ENCODE results near the gene PHETA2. TPM values are rescaled to one million over a fixed set of nuclear protein-coding genes. Genes with fewer than 3 reads are reported as not detected.

PHETA2 gene
- total and polyA plus RNA-seq, 2 of the 13 experiments (the other 11 are each of a cell fraction or from before 2014, with no cell fraction given), result 0.07 TPM; not detected in 1

GRCh38 chr22:42079319-42080251, 5.5 kb downstream of the PHETA2 start, which contains the start of gene SMDT1 (continued):
- TF ChIP-seq ZBTB4 (CRISPR knock-in tag; IDR thresholded peaks at IDR 0.05; ENCODE audit: borderline replicate concordance) (peak; percentile 77; the same call in 1 of the 2 replicates), ZMYM3 (CRISPR knock-in tag; IDR thresholded peaks at IDR 0.05) (peak; percentile 43), MED1 (CRISPR knock-in tag; IDR thresholded peaks at IDR 0.05) (peak; percentile 76), ATF6 (CRISPR knock-in tag; conservative IDR thresholded peaks at IDR 0.05) (no peak), KMT2A (CRISPR knock-in tag; IDR thresholded peaks at IDR 0.05) (peak; percentile 71), CREB1 (IDR thresholded peaks at IDR 0.05) (peak; percentile 81), CREB1 (CRISPR knock-in tag; IDR thresholded peaks at IDR 0.05) (peak; percentile 72; the same call in 1 of the 2 replicates), ZNF251 (CRISPR knock-in tag; IDR thresholded peaks at IDR 0.05) (no peak), NAIF1 (CRISPR knock-in tag; IDR thresholded peaks at IDR 0.05; ENCODE audit: borderline replicate concordance) (no peak), SSRP1 (CRISPR knock-in tag; IDR thresholded peaks at IDR 0.05) (no peak), NR2F2 (IDR thresholded peaks at IDR 0.05; ENCODE audit: borderline replicate concordance, low read depth) (no peak), ZNF512B (CRISPR knock-in tag; IDR thresholded peaks at IDR 0.05; ENCODE audit: borderline replicate concordance) (no peak), POLR2G (IDR thresholded peaks at IDR 0.05; ENCODE audit: low read depth, low read length) (peak; percentile 92), GABPB1 (CRISPR knock-in tag; IDR thresholded peaks at IDR 0.05) (peak; percentile 84), ZBTB44 (CRISPR knock-in tag; IDR thresholded peaks at IDR 0.05) (no peak), ATM (IDR thresholded peaks at IDR 0.05; ENCODE audit: borderline replicate concordance) (no peak), ZNF414 (CRISPR knock-in tag; IDR thresholded peaks at IDR 0.05) (0 out of 2 replicates have a peak, but pooled peaks have one; percentile 46)
